Measurements from ENCODE around the gene EPM2A. TPM values are rescaled to one million over a fixed set of nuclear protein-coding genes. Genes with fewer than 3 reads are reported as not detected.

Gene EPM2A
- total RNA-seq, 5 donors from 2014 or later (not counting 1 experiment from before 2014, with no cell fraction given), result 9.0 to 13.5 (median 10.7) TPM

GRCh38 chr6:145626857-145627256, 108.5 kb downstream of the EPM2A start:
- WGBS (ENCODE audit: insufficient coverage), result 90% methylated on average over 3 of the region's 7 CpGs

GRCh38 chr6:145623231-145623630, 112.1 kb downstream of the EPM2A start:
- no peaks in the 10 kb centered on the region for H3K4me1 ChIP-seq (ENCODE audit: control insufficient read depth in 1 of 2, extremely low read depth in 1 of 2, insufficient read depth in 2 of 2, low read length in 2 of 2)
- POLR2A ChIA-PET, result interaction anchor here in 1 of 2 donors (0.6 kb wide), 1 partner anchor 14 kb away, joined by 4 read pairs; no protein-coding TSS in a partner anchor
- H3K27me3 ChIP-seq (replicated peaks in 1 of 2; ENCODE audit: control insufficient read depth in 2 of 2, extremely low read depth in 1 of 2, insufficient read depth in 2 of 2, low read length in 1 of 2), result no peaks in the 10 kb centered on the region
- ATAC-seq (replicated peaks in 1 of 4) (no peak), DNase-seq (no peak)
- Mint-ChIP-seq H3K9me3 (peaks cover 4 to 6% (median 5%) of the 10 kb centered on the region in 3 donors), H3K27me3 (no peaks in the 10 kb centered on the region), H3K4me1 (no peaks in the 10 kb centered on the region), H3K4me3 (no peak overlapping the region), H3K36me3 (peaks cover 20% of the 10 kb centered on the region), H3K27ac (no peak overlapping the region)
- no CpG with 5 or more reads among the region's 1 CpG for WGBS (ENCODE audit: insufficient coverage)
- H3K9me3 ChIP-seq, result no peaks in the 10 kb centered on the region
- no peak overlapping the region for H3K27ac ChIP-seq (ENCODE audit: low read length)
- H3K36me3 ChIP-seq (ENCODE audit: control insufficient read depth in 2 of 2, extremely low read depth in 1 of 2, insufficient read depth in 1 of 2, low read length in 1 of 2), result peaks cover 0 to 7% of the 10 kb centered on the region in 2 donors
- CTCF ChIA-PET, result interaction anchor here in 1 of 2 donors (1.3 kb wide), 2 partner anchors 9 to 11 kb away, joined by 3 to 5 read pairs; no protein-coding TSS in a partner anchor
- no peak overlapping the region for H3K4me3 ChIP-seq (ENCODE audit: control insufficient read depth in 1 of 2, extremely low read depth in 1 of 2, low read length in 1 of 2)

More at GRCh38 chr6:145626857-145627256, 108.5 kb downstream of the EPM2A start:
- H3K4me3 Mint-ChIP-seq, result no peak overlapping the region
- H3K27ac ChIP-seq (ENCODE audit: low read length), result no peak overlapping the region
- no peaks in the 10 kb centered on the region for H3K4me1 Mint-ChIP-seq
- ChIA-PET CTCF (no interaction called here), POLR2A (no interaction called here)
- ATAC-seq (replicated peaks in 1 of 4), result no peak
- H3K4me3 ChIP-seq (ENCODE audit: control insufficient read depth in 1 of 2, extremely low read depth in 1 of 2, low read length in 1 of 2), result no peak overlapping the region
- H3K27ac Mint-ChIP-seq, result no peak overlapping the region
- DNase-seq, result no peak
- no peaks in the 10 kb centered on the region for H3K4me1 ChIP-seq (ENCODE audit: control insufficient read depth in 1 of 2, extremely low read depth in 1 of 2, insufficient read depth in 2 of 2, low read length in 2 of 2)
- H3K27me3 Mint-ChIP-seq, result no peaks in the 10 kb centered on the region
- peaks cover 0 to 7% of the 10 kb centered on the region in 2 donors for H3K36me3 ChIP-seq (ENCODE audit: control insufficient read depth in 2 of 2, extremely low read depth in 1 of 2, insufficient read depth in 1 of 2, low read length in 1 of 2)
- peaks cover 39% of the 10 kb centered on the region for H3K36me3 Mint-ChIP-seq
- H3K9me3 Mint-ChIP-seq, result no peaks in the 10 kb centered on the region
- H3K9me3 ChIP-seq, result no peaks in the 10 kb centered on the region
- H3K27me3 ChIP-seq (replicated peaks in 1 of 2; ENCODE audit: control insufficient read depth in 2 of 2, extremely low read depth in 1 of 2, insufficient read depth in 2 of 2, low read length in 1 of 2), result no peaks in the 10 kb centered on the region

GRCh38 chr6:145621776-145622175, 113.5 kb downstream of the EPM2A start:
- no CpG with 5 or more reads among the region's 1 CpG for WGBS (ENCODE audit: insufficient coverage)
- ATAC-seq (replicated peaks in 1 of 4) (no peak), DNase-seq (no peak)
- no peaks in the 10 kb centered on the region for H3K27me3 ChIP-seq (replicated peaks in 1 of 2; ENCODE audit: control insufficient read depth in 2 of 2, extremely low read depth in 1 of 2, insufficient read depth in 2 of 2, low read length in 1 of 2)
- Mint-ChIP-seq H3K36me3 (peaks cover 10% of the 10 kb centered on the region), H3K9me3 (peaks cover 4 to 9% (median 5%) of the 10 kb centered on the region in 3 donors), H3K4me1 (no peaks in the 10 kb centered on the region), H3K27me3 (no peaks in the 10 kb centered on the region), H3K4me3 (no peak overlapping the region), H3K27ac (no peak overlapping the region)
- no peaks in the 10 kb centered on the region for H3K4me1 ChIP-seq (ENCODE audit: control insufficient read depth in 1 of 2, extremely low read depth in 1 of 2, insufficient read depth in 2 of 2, low read length in 2 of 2)
- CTCF ChIA-PET, result no interaction called here
- POLR2A ChIA-PET, result no interaction called here
- H3K4me3 ChIP-seq (ENCODE audit: control insufficient read depth in 1 of 2, extremely low read depth in 1 of 2, low read length in 1 of 2), result no peak overlapping the region
- no peak overlapping the region for H3K27ac ChIP-seq (ENCODE audit: low read length)
- no peaks in the 10 kb centered on the region for H3K9me3 ChIP-seq
- H3K36me3 ChIP-seq (ENCODE audit: control insufficient read depth in 2 of 2, extremely low read depth in 1 of 2, insufficient read depth in 1 of 2, low read length in 1 of 2), result no peaks in the 10 kb centered on the region

- Mint-ChIP-seq H3K27me3 (no peaks in the 10 kb centered on the region), H3K9me3 (peaks cover 4 to 9% (median 5%) of the 10 kb centered on the region in 3 donors), H3K27ac (no peak overlapping the region), H3K4me1 (no peaks in the 10 kb centered on the region), H3K4me3 (no peak overlapping the region), H3K36me3 (no peaks in the 10 kb centered on the region)
- CTCF ChIA-PET, result interaction anchor here in 1 of 2 donors (1.4 kb wide), 1 partner anchor 14 kb away, joined by 3 read pairs; no protein-coding TSS in a partner anchor
- no peaks in the 10 kb centered on the region for H3K27me3 ChIP-seq (replicated peaks in 1 of 2; ENCODE audit: control insufficient read depth in 2 of 2, extremely low read depth in 1 of 2, insufficient read depth in 2 of 2, low read length in 1 of 2)
- POLR2A ChIA-PET, result no interaction called here
- H3K27ac ChIP-seq (ENCODE audit: low read length), result no peak overlapping the region
- H3K9me3 ChIP-seq, result no peaks in the 10 kb centered on the region
- 93% methylated on average over 6 of the region's 7 CpGs for WGBS (ENCODE audit: insufficient coverage)
- H3K36me3 ChIP-seq (ENCODE audit: control insufficient read depth in 2 of 2, extremely low read depth in 1 of 2, insufficient read depth in 1 of 2, low read length in 1 of 2), result no peaks in the 10 kb centered on the region
- no peaks in the 10 kb centered on the region for H3K4me1 ChIP-seq (ENCODE audit: control insufficient read depth in 1 of 2, extremely low read depth in 1 of 2, insufficient read depth in 2 of 2, low read length in 2 of 2)
- ATAC-seq (replicated peaks in 1 of 4) (no peak), DNase-seq (no peak)
- H3K4me3 ChIP-seq (ENCODE audit: control insufficient read depth in 1 of 2, extremely low read depth in 1 of 2, low read length in 1 of 2), result no peak overlapping the region
Observed at GRCh38 chr6:145620088-145620487, 115.2 kb downstream of the EPM2A start.

DNA sequence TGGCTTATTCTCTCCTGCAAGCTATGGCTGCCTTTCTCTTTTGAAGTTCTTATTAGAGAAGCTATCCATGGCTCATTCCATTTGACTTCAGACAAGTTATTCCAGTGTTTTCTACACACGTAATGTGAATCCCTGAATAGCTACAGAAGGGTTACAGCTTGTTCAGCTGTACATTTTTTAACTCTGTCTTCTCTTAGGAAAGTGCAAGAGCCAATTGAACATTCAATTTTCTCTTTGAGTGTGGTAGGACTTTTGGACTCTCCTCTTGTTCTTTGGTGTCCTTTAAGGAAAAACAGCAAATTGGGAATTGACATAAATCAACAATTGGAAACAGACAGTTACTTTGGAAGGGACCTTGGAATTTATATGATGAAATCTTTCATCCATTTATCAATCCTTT, 125.8 kb downstream of the EPM2A start:
- Histone ChIP-seq H3K27me3 (replicated peaks in 1 of 2; ENCODE audit: control insufficient read depth in 2 of 2, extremely low read depth in 1 of 2, insufficient read depth in 2 of 2, low read length in 1 of 2) (no peaks in the 10 kb centered on the region), H3K9me3 (no peaks in the 10 kb centered on the region), H3K27ac (ENCODE audit: low read length) (no peak overlapping the region), H3K36me3 (ENCODE audit: control insufficient read depth in 2 of 2, extremely low read depth in 1 of 2, insufficient read depth in 1 of 2, low read length in 1 of 2) (no peaks in the 10 kb centered on the region), H3K4me3 (ENCODE audit: control insufficient read depth in 1 of 2, extremely low read depth in 1 of 2, low read length in 1 of 2) (no peak overlapping the region), H3K4me1 (ENCODE audit: control insufficient read depth in 1 of 2, extremely low read depth in 1 of 2, insufficient read depth in 2 of 2, low read length in 2 of 2) (no peaks in the 10 kb centered on the region)
- no peaks in the 10 kb centered on the region for H3K9me3 Mint-ChIP-seq
- ChIA-PET POLR2A (no interaction called here), CTCF (interaction anchor here in 1 of 2 donors (1.1 kb wide), 1 partner anchor 24 kb away, joined by 4 read pairs; no protein-coding TSS in a partner anchor)
- H3K4me3 Mint-ChIP-seq, result no peak overlapping the region
- ATAC-seq (replicated peaks in 1 of 4) (no peak), DNase-seq (no peak)
- no peaks in the 10 kb centered on the region for H3K4me1 Mint-ChIP-seq
- no peaks in the 10 kb centered on the region for H3K36me3 Mint-ChIP-seq
- H3K27me3 Mint-ChIP-seq, result peaks cover 8 to 11% of the 10 kb centered on the region in 2 donors
- H3K27ac Mint-ChIP-seq, result no peak overlapping the region
- no CpG with 5 or more reads among the region's 1 CpG for WGBS (ENCODE audit: insufficient coverage)

DNA sequence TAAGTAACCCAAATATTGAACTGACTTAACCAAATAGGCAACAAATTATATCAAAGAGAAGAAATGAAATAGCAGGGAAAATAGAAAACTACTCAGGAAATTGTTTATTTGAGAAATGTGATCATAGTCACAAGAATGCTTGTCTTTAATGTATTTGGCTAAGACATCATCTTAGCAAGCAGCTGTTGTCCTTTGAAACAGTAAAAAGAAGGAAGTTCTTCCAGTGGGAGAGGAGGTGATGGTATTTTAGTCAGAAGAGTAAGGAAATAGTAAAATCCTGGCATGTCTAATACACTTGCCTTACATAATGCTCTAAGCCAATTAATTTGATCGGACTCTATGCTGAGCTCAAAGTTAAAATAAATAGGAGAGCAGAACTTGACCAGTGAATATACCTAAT, 126.5 kb downstream of the EPM2A start:
- H3K4me3 Mint-ChIP-seq, result no peak overlapping the region
- no peak for DNase-seq
- no peaks in the 10 kb centered on the region for H3K27me3 ChIP-seq (replicated peaks in 1 of 2; ENCODE audit: control insufficient read depth in 2 of 2, extremely low read depth in 1 of 2, insufficient read depth in 2 of 2, low read length in 1 of 2)
- H3K36me3 ChIP-seq (ENCODE audit: control insufficient read depth in 2 of 2, extremely low read depth in 1 of 2, insufficient read depth in 1 of 2, low read length in 1 of 2), result no peaks in the 10 kb centered on the region
- H3K27ac Mint-ChIP-seq, result no peak overlapping the region
- no peak overlapping the region for H3K4me3 ChIP-seq (ENCODE audit: control insufficient read depth in 1 of 2, extremely low read depth in 1 of 2, low read length in 1 of 2)
- no peaks in the 10 kb centered on the region for H3K9me3 Mint-ChIP-seq
- peaks cover 8 to 9% of the 10 kb centered on the region in 2 donors for H3K27me3 Mint-ChIP-seq
- WGBS (ENCODE audit: insufficient coverage), result no CpG with 5 or more reads among the region's 1 CpG
- ChIA-PET CTCF (no interaction called here), POLR2A (no interaction called here)
- no peak overlapping the region for H3K27ac ChIP-seq (ENCODE audit: low read length)
- no peaks in the 10 kb centered on the region for H3K4me1 Mint-ChIP-seq
- H3K9me3 ChIP-seq, result no peaks in the 10 kb centered on the region
- no peak for ATAC-seq (replicated peaks in 1 of 4)
- no peaks in the 10 kb centered on the region for H3K36me3 Mint-ChIP-seq
- no peaks in the 10 kb centered on the region for H3K4me1 ChIP-seq (ENCODE audit: control insufficient read depth in 1 of 2, extremely low read depth in 1 of 2, insufficient read depth in 2 of 2, low read length in 2 of 2)

- ChIA-PET POLR2A (no interaction called here), CTCF (no interaction called here)
- Histone ChIP-seq H3K27ac (ENCODE audit: low read length) (no peak overlapping the region), H3K27me3 (replicated peaks in 1 of 2; ENCODE audit: control insufficient read depth in 2 of 2, extremely low read depth in 1 of 2, insufficient read depth in 2 of 2, low read length in 1 of 2) (no peaks in the 10 kb centered on the region), H3K9me3 (no peaks in the 10 kb centered on the region), H3K4me3 (ENCODE audit: control insufficient read depth in 1 of 2, extremely low read depth in 1 of 2, low read length in 1 of 2) (no peak overlapping the region), H3K36me3 (ENCODE audit: control insufficient read depth in 2 of 2, extremely low read depth in 1 of 2, insufficient read depth in 1 of 2, low read length in 1 of 2) (no peaks in the 10 kb centered on the region), H3K4me1 (ENCODE audit: control insufficient read depth in 1 of 2, extremely low read depth in 1 of 2, insufficient read depth in 2 of 2, low read length in 2 of 2) (no peaks in the 10 kb centered on the region)
- Mint-ChIP-seq H3K4me3 (no peak overlapping the region), H3K9me3 (peaks cover 0 to 4% (median 0%) of the 10 kb centered on the region in 3 donors), H3K27me3 (peaks cover 11 to 14% of the 10 kb centered on the region in 2 donors), H3K36me3 (no peaks in the 10 kb centered on the region), H3K27ac (no peak overlapping the region), H3K4me1 (no peaks in the 10 kb centered on the region)
- DNase-seq, result no peak
- no peak for ATAC-seq (replicated peaks in 1 of 4)
- WGBS (ENCODE audit: insufficient coverage), result no CpG with 5 or more reads among the region's 1 CpG
Observed at GRCh38 chr6:145603991-145604390, 131.3 kb downstream of the EPM2A start.
